HepG2 (cell line): ENCODE data around the gene MED28. TPM values are rescaled to one million over a fixed set of nuclear protein-coding genes. Genes with fewer than 3 reads are reported as not detected.

ENCODE experiments used
- ATAC-seq: fragments of 200-7000 bp; cut with Tn5 transposase; 3 replicates; pipeline ENCODE4 v1.9.1; 2020; ENCODE audit warnings: mild to moderate bottlenecking, moderate library complexity
- BruUV-seq: library from RNA; stranded (reverse); fragments of 400-500 nt; replicated peaks from 2 replicates; lab custom pipeline; 2021; lab: Mats Ljungman, UMichigan
- CTCF ChIA-PET: fragments of 300-600 bp; formaldehyde crosslinking; extraction: SDS; loops from one replicate; lab custom pipeline; 2021; ENCODE audit warnings: low total read pairs, inconsistent platforms, low intra/inter-chr PET ratio; lab: Yijun Ruan, JAX
- POLR2A ChIA-PET: fragments of 350-600 bp; sonication (Branson Sonifier 250); formaldehyde crosslinking; loops from one replicate; lab custom pipeline; 2020; ENCODE audit warnings: antibody characterized with exemption, inconsistent platforms; lab: Yijun Ruan, JAX
- DNase-seq: peaks from one replicate; pipeline ENCODE4 v3.0.0-alpha.2; 2015; ENCODE audit warnings: low spot score
- FAIRE-seq: peaks from 3 replicates; lab custom pipeline; 2011; peaks lifted over from hg19 to GRCh38; lab: Jason Lieb, UNC
- H2AFZ ChIP-seq: one replicate; pipeline ENCODE4 v1.6.1; 2011; ENCODE audit warnings: low read length, inconsistent platforms
- H3K27ac ChIP-seq: fragments of 300-600 bp; 3 replicates; pipeline ENCODE4 v1.8.0; 2011; ENCODE audit warnings: mixed run types, mild to moderate bottlenecking, mixed read lengths, low read length, inconsistent platforms; ENCODE audit not compliant: insufficient read depth; ENCODE audit errors: extremely low read length
- H3K27me3 ChIP-seq, 2 experiments: fragments of 200-600 bp in 1 of 2; 2 replicates in 1 of 2; 3 replicates in 1 of 2; pipeline versions ENCODE4 v1.6.0 to v1.8.0; 2011; ENCODE audit warnings: low read length in 2 of 2, mild to moderate bottlenecking in 2 of 2, moderate library complexity in 2 of 2, inconsistent platforms in 1 of 2; ENCODE audit not compliant: insufficient read depth in 2 of 2, control insufficient read depth in 1 of 2
- H3K36me3 ChIP-seq, 2 experiments: fragments of 200-600 bp in 1 of 2; replicated peaks in 1 of 2; 2 replicates in 1 of 2; 3 replicates in 1 of 2; pipeline versions ENCODE4 v1.5.1 to v1.8.0; 2011; ENCODE audit warnings: low read length in 2 of 2, inconsistent platforms in 1 of 2; ENCODE audit not compliant: insufficient read depth in 2 of 2, control insufficient read depth in 1 of 2
- H3K4me1 ChIP-seq: 2 replicates; pipeline ENCODE4 v1.5.1; 2012; ENCODE audit warnings: low read length, inconsistent platforms; ENCODE audit not compliant: insufficient read depth
- H3K4me2 ChIP-seq: 2 replicates; pipeline ENCODE4 v1.6.0; 2011; ENCODE audit warnings: low read depth, low read length, inconsistent platforms
- H3K4me3 ChIP-seq, 3 experiments: fragments of 200-600 bp in 1 of 3; sonication (generic), shearing (Covaris generic) in 1 of 3; replicated peaks in 1 of 3; 2 replicates each; pipeline ENCODE4 v1.5.1; 2011 to 2016; ENCODE audit warnings: low read length in 3 of 3, inconsistent platforms in 2 of 3, low read depth in 2 of 3, mild to moderate bottlenecking in 2 of 3, control low read depth in 1 of 3, mixed read lengths in 1 of 3; ENCODE audit not compliant: insufficient read depth in 1 of 3
- H3K79me2 ChIP-seq: one replicate; pipeline ENCODE4 v1.6.1; 2011; ENCODE audit warnings: low read length, inconsistent platforms; ENCODE audit not compliant: insufficient read depth
- H3K9ac ChIP-seq: 2 replicates; pipeline ENCODE4 v1.6.0; 2011; ENCODE audit warnings: mild to moderate bottlenecking, low read depth, low read length, inconsistent platforms; ENCODE audit not compliant: insufficient read depth
- H3K9me3 ChIP-seq: 2 replicates; pipeline ENCODE4 v1.5.1; 2012; ENCODE audit warnings: mild to moderate bottlenecking, low read length
- H4K20me1 ChIP-seq: 2 replicates; pipeline ENCODE4 v1.6.0; 2011; ENCODE audit warnings: inconsistent platforms, mild to moderate bottlenecking, low read length, moderate library complexity; ENCODE audit not compliant: insufficient read depth
- CENPT ChIP-seq: sonication (generic); formaldehyde crosslinking; IDR thresholded peaks from 2 replicates; pipeline ENCODE4 v1.8.0; 2022; ENCODE audit warnings: low read depth, mild to moderate bottlenecking, moderate library complexity, missing genetic modification reagents
- HIVEP1 ChIP-seq: sonication (generic); formaldehyde crosslinking; IDR thresholded peaks from 2 replicates; pipeline ENCODE4 v1.4.0; 2020; ENCODE audit warnings: mild to moderate bottlenecking, missing genetic modification reagents
- KLF15 ChIP-seq: sonication (generic); formaldehyde crosslinking; IDR thresholded peaks from 2 replicates; pipeline ENCODE4 v1.8.1; 2023; ENCODE audit warnings: borderline replicate concordance, mild to moderate bottlenecking, inconsistent platforms, missing genetic modification reagents, mixed read lengths
- WIZ ChIP-seq: sonication (generic); formaldehyde crosslinking; IDR thresholded peaks from 2 replicates; pipeline ENCODE4 v1.5.1; 2020; ENCODE audit warnings: mild to moderate bottlenecking, missing genetic modification reagents
- ZNF546 ChIP-seq: sonication (generic); formaldehyde crosslinking; conservative IDR thresholded peaks from 2 replicates; pipeline ENCODE4 v1.8.1; 2023; ENCODE audit warnings: mild to moderate bottlenecking, missing genetic modification reagents
- ZNF552 ChIP-seq: sonication (generic); formaldehyde crosslinking; IDR thresholded peaks from 2 replicates; pipeline ENCODE4 v1.9.0; 2022; ENCODE audit warnings: missing genetic modification reagents, mild to moderate bottlenecking, borderline replicate concordance
- ZNF720 ChIP-seq: sonication (generic); formaldehyde crosslinking; IDR thresholded peaks from 2 replicates; pipeline ENCODE4 v1.4.0; 2020; ENCODE audit warnings: missing genetic modification reagents
- ZNF749 ChIP-seq: sonication (generic); formaldehyde crosslinking; IDR thresholded peaks from 2 replicates; pipeline ENCODE4 v1.8.0; 2022; ENCODE audit warnings: mild to moderate bottlenecking, missing genetic modification reagents, moderate library complexity, borderline replicate concordance
- ZNF850 ChIP-seq: sonication (generic); formaldehyde crosslinking; conservative IDR thresholded peaks from 2 replicates; pipeline ENCODE4 v1.9.0; 2021; ENCODE audit warnings: mild to moderate bottlenecking, missing genetic modification reagents
- WGBS: methylation state at CpG from one replicate; pipeline ENCODE4 v1.1.6; 2017; ENCODE audit warnings: low lambda C conversion rate; 5-methylcytosine and 5-hydroxymethylcytosine counted together
- in situ Hi-C: cut with HindIII; loops from 2 replicates; pipeline ENCODE4 v1.10.0; 2017; ENCODE audit warnings: low pct_unique_long_range_greater_than_20kb; ENCODE audit not compliant: extremely low pct_ligation_motif_present
- intact Hi-C: fragments of 100-400 bp; cut with micrococcal nuclease; formaldehyde crosslinking; loops from one replicate; pipeline ENCODE4 v1.10.0; 2022; ENCODE audit not compliant: unreplicated experiment
- polyA plus RNA-seq, 8 experiments: library from polyadenylated mRNA; depleted of rRNA in 3 of 8; stranded (reverse) in 7 of 8; unstranded in 1 of 8; fragments of >200 nt; fragmentation: Illumina TruSeq in 4 of 8; extraction: Trizol in 4 of 8; gene quantifications; 2 replicates each; pipeline versions ENCODE4 v1.2.1 to v1.2.3, GENCODE V29; 2011 to 2016; ENCODE audit warnings: low read depth in 4 of 8, missing spikeins in 1 of 8, mixed read lengths in 1 of 8; ENCODE audit not compliant: insufficient read depth in 1 of 8
- total RNA-seq, 5 experiments: library from RNA; depleted of rRNA; stranded (reverse); fragments of >200 nt; fragmentation: Illumina TruSeq; extraction: Trizol; gene quantifications; 2 replicates each; pipeline ENCODE4 v1.2.3, GENCODE V29; 2016; ENCODE audit warnings: low read depth in 1 of 5
- TF ChIP-seq, protein P1 (sequence below): sonication (generic); formaldehyde crosslinking; IDR thresholded peaks from 2 replicates; pipeline ENCODE4 v1.4.0; 2020; ENCODE audit warnings: missing genetic modification reagents
- TF ChIP-seq, protein P2 (sequence below): sonication (generic); formaldehyde crosslinking; IDR thresholded peaks from 2 replicates; pipeline ENCODE4 v1.4.0; 2020; ENCODE audit warnings: missing genetic modification reagents
- TF ChIP-seq, protein P3 (sequence below): sonication (generic); formaldehyde crosslinking; conservative IDR thresholded peaks from 2 replicates; pipeline ENCODE4 v1.4.0; 2020; ENCODE audit warnings: missing genetic modification reagents

Gene MED28
- total and polyA plus RNA-seq, 2 of the 13 experiments (the other 11 are each of a cell fraction or from before 2014, with no cell fraction given), result 41.3 to 65.7 TPM

DNA sequence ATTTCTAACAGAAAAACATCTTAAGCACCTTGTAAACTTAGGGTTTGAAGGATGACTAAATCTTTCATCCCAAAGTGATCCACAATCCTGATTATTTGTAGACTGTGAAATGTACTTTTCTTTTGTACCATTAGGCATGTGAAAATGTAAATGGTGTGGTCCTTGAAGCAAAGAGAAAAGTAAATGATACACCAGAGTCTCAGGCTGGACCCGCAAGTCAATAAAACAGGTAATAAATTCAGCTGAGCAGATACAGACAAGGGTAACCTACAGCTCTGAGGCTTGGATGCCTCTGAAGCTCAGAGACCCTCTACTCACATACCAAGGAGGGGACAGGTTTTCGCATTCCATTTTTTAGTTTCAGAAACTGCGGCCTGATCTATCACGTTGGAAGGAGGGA lies 40.2 kb upstream of the MED28 start:
- Histone ChIP-seq H3K79me2 (peaks cover 19% of the 10 kb centered on the region), H3K36me3 (no peaks in the 10 kb centered on the region), H3K4me1 (peaks cover 58% of the 10 kb centered on the region), H3K4me2 (no peak overlapping the region), H3K4me3 (no peak overlapping the region), H3K9ac (no peak overlapping the region), H3K27ac (peak overlapping the region; percentile 22), H3K9me3 (no peaks in the 10 kb centered on the region), H4K20me1 (no peaks in the 10 kb centered on the region), H2AFZ (no peak overlapping the region), H3K27me3 (no peaks in the 10 kb centered on the region; a peak in 2 of 5 replicates)
- WGBS, result 83% methylated on average over 4 of the region's 4 CpGs
- CTCF ChIA-PET, result no interaction called here
- no TSS peak for BruUV-seq
- intact Hi-C loops, result no loop called here
- no peak for FAIRE-seq
- no peak for DNase-seq
- POLR2A ChIA-PET, result interaction anchor here (2.1 kb wide), 1 partner anchor 14 kb away, joined by 10 read pairs; no protein-coding TSS in a partner anchor
- no peak for ATAC-seq
- in situ Hi-C loops, result loop anchor here (25.0 kb wide), 1 partner anchor 438 kb away; the partner anchor contains the start of gene LCORL
- no peak for TF ChIP-seq ZNF720 (CRISPR knock-in tag)
- TF ChIP-seq CENPT, result no peak
- no peak for TF ChIP-seq ZNF850 (CRISPR knock-in tag)
- no peak for TF ChIP-seq KLF15 (CRISPR knock-in tag)
- TF ChIP-seq ZNF552, result no peak
- no peak for TF ChIP-seq ZNF546 (CRISPR knock-in tag)
- TF ChIP-seq, protein P1, sequence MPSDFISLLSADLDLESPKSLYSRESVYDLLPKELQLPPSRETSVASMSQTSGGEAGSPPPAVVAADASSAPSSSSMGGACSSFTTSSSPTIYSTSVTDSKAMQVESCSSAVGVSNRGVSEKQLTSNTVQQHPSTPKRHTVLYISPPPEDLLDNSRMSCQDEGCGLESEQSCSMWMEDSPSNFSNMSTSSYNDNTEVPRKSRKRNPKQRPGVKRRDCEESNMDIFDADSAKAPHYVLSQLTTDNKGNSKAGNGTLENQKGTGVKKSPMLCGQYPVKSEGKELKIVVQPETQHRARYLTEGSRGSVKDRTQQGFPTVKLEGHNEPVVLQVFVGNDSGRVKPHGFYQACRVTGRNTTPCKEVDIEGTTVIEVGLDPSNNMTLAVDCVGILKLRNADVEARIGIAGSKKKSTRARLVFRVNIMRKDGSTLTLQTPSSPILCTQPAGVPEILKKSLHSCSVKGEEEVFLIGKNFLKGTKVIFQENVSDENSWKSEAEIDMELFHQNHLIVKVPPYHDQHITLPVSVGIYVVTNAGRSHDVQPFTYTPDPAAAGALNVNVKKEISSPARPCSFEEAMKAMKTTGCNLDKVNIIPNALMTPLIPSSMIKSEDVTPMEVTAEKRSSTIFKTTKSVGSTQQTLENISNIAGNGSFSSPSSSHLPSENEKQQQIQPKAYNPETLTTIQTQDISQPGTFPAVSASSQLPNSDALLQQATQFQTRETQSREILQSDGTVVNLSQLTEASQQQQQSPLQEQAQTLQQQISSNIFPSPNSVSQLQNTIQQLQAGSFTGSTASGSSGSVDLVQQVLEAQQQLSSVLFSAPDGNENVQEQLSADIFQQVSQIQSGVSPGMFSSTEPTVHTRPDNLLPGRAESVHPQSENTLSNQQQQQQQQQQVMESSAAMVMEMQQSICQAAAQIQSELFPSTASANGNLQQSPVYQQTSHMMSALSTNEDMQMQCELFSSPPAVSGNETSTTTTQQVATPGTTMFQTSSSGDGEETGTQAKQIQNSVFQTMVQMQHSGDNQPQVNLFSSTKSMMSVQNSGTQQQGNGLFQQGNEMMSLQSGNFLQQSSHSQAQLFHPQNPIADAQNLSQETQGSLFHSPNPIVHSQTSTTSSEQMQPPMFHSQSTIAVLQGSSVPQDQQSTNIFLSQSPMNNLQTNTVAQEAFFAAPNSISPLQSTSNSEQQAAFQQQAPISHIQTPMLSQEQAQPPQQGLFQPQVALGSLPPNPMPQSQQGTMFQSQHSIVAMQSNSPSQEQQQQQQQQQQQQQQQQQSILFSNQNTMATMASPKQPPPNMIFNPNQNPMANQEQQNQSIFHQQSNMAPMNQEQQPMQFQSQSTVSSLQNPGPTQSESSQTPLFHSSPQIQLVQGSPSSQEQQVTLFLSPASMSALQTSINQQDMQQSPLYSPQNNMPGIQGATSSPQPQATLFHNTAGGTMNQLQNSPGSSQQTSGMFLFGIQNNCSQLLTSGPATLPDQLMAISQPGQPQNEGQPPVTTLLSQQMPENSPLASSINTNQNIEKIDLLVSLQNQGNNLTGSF (CRISPR knock-in tag), result no peak
- TF ChIP-seq WIZ (CRISPR knock-in tag), result no peak
- TF ChIP-seq ZNF749, result no peak
- no peak for TF ChIP-seq HIVEP1
- TF ChIP-seq, protein P2, sequence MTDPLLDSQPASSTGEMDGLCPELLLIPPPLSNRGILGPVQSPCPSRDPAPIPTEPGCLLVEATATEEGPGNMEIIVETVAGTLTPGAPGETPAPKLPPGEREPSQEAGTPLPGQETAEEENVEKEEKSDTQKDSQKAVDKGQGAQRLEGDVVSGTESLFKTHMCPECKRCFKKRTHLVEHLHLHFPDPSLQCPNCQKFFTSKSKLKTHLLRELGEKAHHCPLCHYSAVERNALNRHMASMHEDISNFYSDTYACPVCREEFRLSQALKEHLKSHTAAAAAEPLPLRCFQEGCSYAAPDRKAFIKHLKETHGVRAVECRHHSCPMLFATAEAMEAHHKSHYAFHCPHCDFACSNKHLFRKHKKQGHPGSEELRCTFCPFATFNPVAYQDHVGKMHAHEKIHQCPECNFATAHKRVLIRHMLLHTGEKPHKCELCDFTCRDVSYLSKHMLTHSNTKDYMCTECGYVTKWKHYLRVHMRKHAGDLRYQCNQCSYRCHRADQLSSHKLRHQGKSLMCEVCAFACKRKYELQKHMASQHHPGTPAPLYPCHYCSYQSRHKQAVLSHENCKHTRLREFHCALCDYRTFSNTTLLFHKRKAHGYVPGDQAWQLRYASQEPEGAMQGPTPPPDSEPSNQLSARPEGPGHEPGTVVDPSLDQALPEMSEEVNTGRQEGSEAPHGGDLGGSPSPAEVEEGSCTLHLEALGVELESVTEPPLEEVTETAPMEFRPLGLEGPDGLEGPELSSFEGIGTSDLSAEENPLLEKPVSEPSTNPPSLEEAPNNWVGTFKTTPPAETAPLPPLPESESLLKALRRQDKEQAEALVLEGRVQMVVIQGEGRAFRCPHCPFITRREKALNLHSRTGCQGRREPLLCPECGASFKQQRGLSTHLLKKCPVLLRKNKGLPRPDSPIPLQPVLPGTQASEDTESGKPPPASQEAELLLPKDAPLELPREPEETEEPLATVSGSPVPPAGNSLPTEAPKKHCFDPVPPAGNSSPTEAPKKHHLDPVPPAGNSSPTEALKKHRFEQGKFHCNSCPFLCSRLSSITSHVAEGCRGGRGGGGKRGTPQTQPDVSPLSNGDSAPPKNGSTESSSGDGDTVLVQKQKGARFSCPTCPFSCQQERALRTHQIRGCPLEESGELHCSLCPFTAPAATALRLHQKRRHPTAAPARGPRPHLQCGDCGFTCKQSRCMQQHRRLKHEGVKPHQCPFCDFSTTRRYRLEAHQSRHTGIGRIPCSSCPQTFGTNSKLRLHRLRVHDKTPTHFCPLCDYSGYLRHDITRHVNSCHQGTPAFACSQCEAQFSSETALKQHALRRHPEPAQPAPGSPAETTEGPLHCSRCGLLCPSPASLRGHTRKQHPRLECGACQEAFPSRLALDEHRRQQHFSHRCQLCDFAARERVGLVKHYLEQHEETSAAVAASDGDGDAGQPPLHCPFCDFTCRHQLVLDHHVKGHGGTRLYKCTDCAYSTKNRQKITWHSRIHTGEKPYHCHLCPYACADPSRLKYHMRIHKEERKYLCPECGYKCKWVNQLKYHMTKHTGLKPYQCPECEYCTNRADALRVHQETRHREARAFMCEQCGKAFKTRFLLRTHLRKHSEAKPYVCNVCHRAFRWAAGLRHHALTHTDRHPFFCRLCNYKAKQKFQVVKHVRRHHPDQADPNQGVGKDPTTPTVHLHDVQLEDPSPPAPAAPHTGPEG (CRISPR knock-in tag), result no peak
- TF ChIP-seq, protein P3, sequence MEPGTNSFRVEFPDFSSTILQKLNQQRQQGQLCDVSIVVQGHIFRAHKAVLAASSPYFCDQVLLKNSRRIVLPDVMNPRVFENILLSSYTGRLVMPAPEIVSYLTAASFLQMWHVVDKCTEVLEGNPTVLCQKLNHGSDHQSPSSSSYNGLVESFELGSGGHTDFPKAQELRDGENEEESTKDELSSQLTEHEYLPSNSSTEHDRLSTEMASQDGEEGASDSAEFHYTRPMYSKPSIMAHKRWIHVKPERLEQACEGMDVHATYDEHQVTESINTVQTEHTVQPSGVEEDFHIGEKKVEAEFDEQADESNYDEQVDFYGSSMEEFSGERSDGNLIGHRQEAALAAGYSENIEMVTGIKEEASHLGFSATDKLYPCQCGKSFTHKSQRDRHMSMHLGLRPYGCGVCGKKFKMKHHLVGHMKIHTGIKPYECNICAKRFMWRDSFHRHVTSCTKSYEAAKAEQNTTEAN (CRISPR knock-in tag), result no peak
